Brain pericyte (primary cell): ENCODE data around the gene MRPL37.

Experiments
- DNase-seq: peaks from one replicate; pipeline ENCODE4 v3.0.0-alpha.2; 2012; ENCODE audit warnings: low read depth, low spot score

The MRPL37 gene

DNA sequence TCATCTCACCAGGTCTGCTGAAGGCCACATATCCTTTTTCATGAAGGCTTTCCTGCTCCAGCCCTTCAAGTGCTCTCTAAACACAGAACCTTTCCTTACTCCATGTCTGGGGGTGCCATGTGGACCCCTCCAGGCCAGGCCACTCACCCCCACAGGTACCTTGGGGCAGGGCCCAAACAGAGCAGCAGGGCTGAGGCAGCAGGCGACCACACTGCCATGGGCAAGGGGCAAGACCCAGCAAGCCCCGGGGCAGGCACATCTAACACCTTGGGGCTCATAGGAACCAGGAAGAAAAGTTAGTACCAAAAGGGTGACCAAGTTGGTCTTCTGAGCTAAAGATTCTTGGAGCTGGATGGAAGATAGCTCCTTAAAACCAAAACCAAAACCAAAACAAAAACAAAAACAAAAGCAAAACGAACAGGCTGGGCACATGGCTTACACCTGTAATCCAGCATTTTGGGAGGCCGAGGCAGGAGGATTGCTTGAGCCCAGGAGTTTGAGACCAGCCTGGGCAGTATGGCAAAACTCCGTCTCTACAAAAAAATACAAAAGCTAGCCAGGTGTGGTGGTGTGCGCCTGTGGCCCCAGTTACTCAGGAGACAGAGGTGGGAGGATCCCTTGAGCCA, 63.7 kb downstream of the MRPL37 start:
- DNase-seq = no peak

DNA sequence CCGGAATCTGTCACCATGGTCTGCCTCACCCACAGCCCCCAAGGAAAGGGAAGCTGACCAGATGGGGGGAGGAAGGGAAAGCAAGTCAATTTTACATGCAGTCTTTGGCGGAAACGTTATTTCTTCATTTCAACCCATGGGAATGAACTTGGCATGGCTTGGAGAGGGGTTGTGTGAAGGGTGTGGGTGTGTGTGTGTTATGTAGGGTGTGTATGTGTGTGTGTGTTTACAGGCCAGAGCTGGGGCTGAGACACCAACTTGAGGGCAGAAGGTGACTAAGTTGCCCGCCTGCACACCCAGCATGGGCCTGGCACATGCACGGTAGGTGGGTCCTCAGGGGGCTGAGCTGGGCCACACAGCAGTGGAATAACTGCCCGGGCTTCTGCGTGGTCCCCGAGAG, 65.2 kb downstream of the MRPL37 start:
- no peak for DNase-seq

DNA sequence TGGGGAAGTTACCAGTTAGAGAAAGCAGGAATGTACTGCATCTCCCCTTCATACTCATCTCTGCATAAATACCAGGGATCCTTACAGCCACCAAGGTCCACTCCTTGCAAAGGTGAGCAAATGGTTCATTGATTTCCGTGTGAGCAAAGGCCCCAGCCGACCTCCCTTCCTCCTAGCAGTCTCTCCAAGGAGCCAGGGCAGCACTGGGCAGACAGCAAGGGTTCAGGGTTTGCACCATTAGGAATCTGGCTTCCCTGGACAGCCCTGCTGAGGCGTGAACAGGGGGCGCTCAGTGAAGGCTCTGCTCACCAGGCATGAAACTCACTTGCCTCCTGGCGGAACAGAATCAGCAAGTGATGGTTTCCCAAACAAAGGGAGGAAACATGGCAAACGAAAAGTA, 65.7 kb downstream of the MRPL37 start:
- no peak for DNase-seq

DNA sequence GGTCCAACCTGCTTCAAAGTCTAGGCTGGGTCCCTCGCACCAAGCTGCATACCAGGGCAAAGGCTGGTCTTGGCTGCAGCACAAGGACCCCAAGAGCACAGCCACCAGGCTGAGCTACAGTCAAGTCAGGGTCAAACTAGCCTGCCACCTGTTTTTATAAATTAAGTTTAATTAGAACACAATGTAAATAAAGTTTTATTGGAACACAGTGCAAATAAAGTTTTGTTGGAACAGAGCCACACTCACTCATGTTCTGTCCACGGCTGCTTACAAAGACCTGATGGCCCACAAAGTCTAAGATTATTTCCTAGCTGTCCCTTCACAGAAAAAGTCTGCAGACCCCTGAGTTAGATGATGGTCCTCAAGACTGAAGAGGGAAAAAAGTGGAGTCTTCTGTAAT, 66.2 kb downstream of the MRPL37 start:
- DNase-seq = no peak

DNA sequence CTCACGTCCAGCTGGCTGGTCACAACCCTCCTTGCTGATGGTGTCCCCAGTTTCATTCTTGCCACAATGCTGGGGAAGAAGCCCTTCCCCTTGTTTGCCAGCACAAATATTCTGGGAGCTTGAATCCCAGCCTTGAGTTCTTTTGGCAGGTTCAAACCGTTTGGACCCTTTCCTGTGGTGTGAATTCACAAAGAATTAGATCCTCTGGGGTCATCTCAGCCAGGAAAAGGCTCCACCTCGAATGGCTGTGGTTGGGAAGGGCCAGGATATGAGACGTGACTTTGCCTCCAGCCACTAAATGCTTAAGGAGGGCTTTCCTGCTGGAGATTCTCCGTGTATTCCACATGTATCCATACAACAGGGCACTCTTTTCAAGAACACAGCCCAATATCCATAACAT, 66.9 kb downstream of the MRPL37 start:
- no peak for DNase-seq
